ENCODE measurements around the gene ZNF568. TPM values are rescaled to one million over a fixed set of nuclear protein-coding genes. Genes with fewer than 3 reads are reported as not detected.

The ZNF568 gene
- total and polyA plus RNA-seq, 2 experiments from 2014 or later = 2.5 to 8.9 TPM

DNA sequence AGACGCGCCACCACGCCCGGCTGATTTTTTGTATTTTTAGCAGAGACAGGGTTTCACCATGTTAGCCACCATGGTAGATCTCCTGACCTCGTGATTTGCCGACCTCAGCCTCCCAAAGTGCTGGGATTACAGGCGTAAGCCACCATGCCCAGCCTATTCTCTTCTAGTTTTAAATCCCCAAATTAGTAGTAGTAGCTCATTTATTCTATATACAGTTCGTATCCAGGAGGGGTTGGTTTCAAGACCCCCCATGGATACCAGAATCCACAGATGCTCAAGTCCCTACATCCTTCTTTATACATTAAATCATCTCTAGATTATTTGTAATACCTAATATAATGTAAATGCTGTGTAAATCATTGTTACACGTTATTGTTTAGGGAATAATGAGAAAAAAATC lies 2.0 kb downstream of the ZNF568 start:
- Histone ChIP-seq H3K4me2 (no peak overlapping the region), H3K9me2 (replicated peaks; ENCODE audit: insufficient read depth) (no peaks in the 10 kb centered on the region), H3K4me3 (no peak overlapping the region), H3K27me3 (no peaks in the 10 kb centered on the region), H3K79me2 (no peaks in the 10 kb centered on the region), H2AFZ (no peak overlapping the region), H3K27ac (no peak overlapping the region), H3K4me1 (ENCODE audit: insufficient read depth) (peaks cover 5% of the 10 kb centered on the region), H3K9me3 (ENCODE audit: low read depth) (peaks cover 22% of the 10 kb centered on the region), H4K20me1 (ENCODE audit: insufficient read depth, poor library complexity, severe bottlenecking) (no peaks in the 10 kb centered on the region), H3K36me3 (replicated peaks; ENCODE audit: insufficient read depth, low read depth) (no peaks in the 10 kb centered on the region)
- DNase-seq (ENCODE audit: low spot score) = no peak
- 97% methylated on average over 9 of the region's 9 CpGs for WGBS (ENCODE audit: low lambda C conversion rate, missing lambda C conversion rate)
- TF ChIP-seq EZH2 (IDR thresholded peaks at IDR 0.05; ENCODE audit: borderline replicate concordance) (no peak), EZH2phosphoT487 (IDR thresholded peaks at IDR 0.05; ENCODE audit: low read depth, severe bottlenecking, unreplicated experiment) (no peak)
- TF ChIP-seq, protein P1, sequence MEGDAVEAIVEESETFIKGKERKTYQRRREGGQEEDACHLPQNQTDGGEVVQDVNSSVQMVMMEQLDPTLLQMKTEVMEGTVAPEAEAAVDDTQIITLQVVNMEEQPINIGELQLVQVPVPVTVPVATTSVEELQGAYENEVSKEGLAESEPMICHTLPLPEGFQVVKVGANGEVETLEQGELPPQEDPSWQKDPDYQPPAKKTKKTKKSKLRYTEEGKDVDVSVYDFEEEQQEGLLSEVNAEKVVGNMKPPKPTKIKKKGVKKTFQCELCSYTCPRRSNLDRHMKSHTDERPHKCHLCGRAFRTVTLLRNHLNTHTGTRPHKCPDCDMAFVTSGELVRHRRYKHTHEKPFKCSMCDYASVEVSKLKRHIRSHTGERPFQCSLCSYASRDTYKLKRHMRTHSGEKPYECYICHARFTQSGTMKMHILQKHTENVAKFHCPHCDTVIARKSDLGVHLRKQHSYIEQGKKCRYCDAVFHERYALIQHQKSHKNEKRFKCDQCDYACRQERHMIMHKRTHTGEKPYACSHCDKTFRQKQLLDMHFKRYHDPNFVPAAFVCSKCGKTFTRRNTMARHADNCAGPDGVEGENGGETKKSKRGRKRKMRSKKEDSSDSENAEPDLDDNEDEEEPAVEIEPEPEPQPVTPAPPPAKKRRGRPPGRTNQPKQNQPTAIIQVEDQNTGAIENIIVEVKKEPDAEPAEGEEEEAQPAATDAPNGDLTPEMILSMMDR (IDR thresholded peaks at IDR 0.05; ENCODE audit: poor library complexity) = no peak

GRCh38 chr19:36931684-36932083 lies 15.6 kb downstream of the ZNF568 start:
- no peaks in the 10 kb centered on the region for H3K9me2 ChIP-seq (replicated peaks; ENCODE audit: insufficient read depth)
- peaks cover 15% of the 10 kb centered on the region for H3K9me3 ChIP-seq (ENCODE audit: low read depth)
- no peak overlapping the region for H3K4me3 ChIP-seq
- no peaks in the 10 kb centered on the region for H3K36me3 ChIP-seq (replicated peaks; ENCODE audit: insufficient read depth, low read depth)
- no peak overlapping the region for H3K27ac ChIP-seq
- H3K4me2 ChIP-seq = no peak overlapping the region
- no peak for DNase-seq (ENCODE audit: low spot score)
- no peak overlapping the region for H2AFZ ChIP-seq
- TF ChIP-seq, protein P1 (IDR thresholded peaks at IDR 0.05; ENCODE audit: poor library complexity) = no peak
- TF ChIP-seq EZH2 (IDR thresholded peaks at IDR 0.05; ENCODE audit: borderline replicate concordance) (no peak), EZH2phosphoT487 (IDR thresholded peaks at IDR 0.05; ENCODE audit: low read depth, severe bottlenecking, unreplicated experiment) (no peak)
- no peaks in the 10 kb centered on the region for H3K4me1 ChIP-seq (ENCODE audit: insufficient read depth)
- 100% methylated on average over 2 of the region's 2 CpGs for WGBS (ENCODE audit: low lambda C conversion rate, missing lambda C conversion rate)
- no peaks in the 10 kb centered on the region for H3K27me3 ChIP-seq
- no peaks in the 10 kb centered on the region for H4K20me1 ChIP-seq (ENCODE audit: insufficient read depth, poor library complexity, severe bottlenecking)
- no peaks in the 10 kb centered on the region for H3K79me2 ChIP-seq

GRCh38 chr19:36939153-36939552 lies 23.0 kb downstream of the ZNF568 start:
- Histone ChIP-seq H3K79me2 (no peaks in the 10 kb centered on the region), H4K20me1 (ENCODE audit: insufficient read depth, poor library complexity, severe bottlenecking) (no peaks in the 10 kb centered on the region), H3K27ac (no peak overlapping the region), H3K27me3 (no peaks in the 10 kb centered on the region), H3K9me2 (replicated peaks; ENCODE audit: insufficient read depth) (no peaks in the 10 kb centered on the region), H3K4me2 (no peak overlapping the region), H3K9me3 (ENCODE audit: low read depth) (peaks cover 23% of the 10 kb centered on the region), H3K4me1 (ENCODE audit: insufficient read depth) (no peaks in the 10 kb centered on the region), H3K36me3 (replicated peaks; ENCODE audit: insufficient read depth, low read depth) (peaks cover 15% of the 10 kb centered on the region), H3K4me3 (no peak overlapping the region), H2AFZ (no peak overlapping the region)
- DNase-seq (ENCODE audit: low spot score) = no peak
- TF ChIP-seq EZH2 (IDR thresholded peaks at IDR 0.05; ENCODE audit: borderline replicate concordance) (no peak), EZH2phosphoT487 (IDR thresholded peaks at IDR 0.05; ENCODE audit: low read depth, severe bottlenecking, unreplicated experiment) (no peak)
- TF ChIP-seq, protein P1 (IDR thresholded peaks at IDR 0.05; ENCODE audit: poor library complexity) = no peak

All from hepatocyte (in vitro differentiated cells).